NOMO-1 treated with dmso at 0.1 percent for 144 hours (cell line): ENCODE data around the gene MAP3K4.
"Not testable (repeated sequence)": the region's sequence is repeated elsewhere in the genome, so short reads cannot be mapped to it uniquely, and the experiment has no call there.

Experiments used
- DNase-seq: peaks from one replicate; lab custom pipeline; 2025; ENCODE audit not compliant: unreplicated experiment; lab: John Stamatoyannopoulos, UW

MAP3K4 gene

GRCh38 chr6:160967351-160967750 is 24.2 kb upstream of the MAP3K4 start:
- DNase-seq = no peak

- DNase-seq = no peak
Measured at GRCh38 chr6:160967833-160968232, 23.7 kb upstream of the MAP3K4 start.

- DNase-seq = no peak
Measured at GRCh38 chr6:160971171-160971570, 20.4 kb upstream of the MAP3K4 start.

- no peak for DNase-seq
Measured at GRCh38 chr6:160972111-160972510, 19.5 kb upstream of the MAP3K4 start.

GRCh38 chr6:160972594-160972993 is 19.0 kb upstream of the MAP3K4 start:
- DNase-seq = not testable (repeated sequence)

- DNase-seq = no peak
Measured at GRCh38 chr6:160973311-160974250, 18.0 kb upstream of the MAP3K4 start.

GRCh38 chr6:160974304-160974771 is 17.2 kb upstream of the MAP3K4 start:
- DNase-seq = no peak

GRCh38 chr6:160975162-160975561 is 16.4 kb upstream of the MAP3K4 start:
- DNase-seq = no peak

GRCh38 chr6:160975961-160976360 is 15.6 kb upstream of the MAP3K4 start:
- DNase-seq = not testable (repeated sequence)

- DNase-seq = no peak
Measured at GRCh38 chr6:160978141-160978901, 13.2 kb upstream of the MAP3K4 start.

- no peak for DNase-seq
Measured at GRCh38 chr6:160979061-160979708, 12.4 kb upstream of the MAP3K4 start.

- DNase-seq = not testable (repeated sequence)
Measured at GRCh38 chr6:160983377-160983948, 8.1 kb upstream of the MAP3K4 start.

GRCh38 chr6:160986851-160987250 is 4.7 kb upstream of the MAP3K4 start:
- no peak for DNase-seq

- DNase-seq = no peak
Measured at GRCh38 chr6:160987265-160987664, 4.3 kb upstream of the MAP3K4 start.

GRCh38 chr6:160990847-160991405 is 643 bp upstream of the MAP3K4 start:
- DNase-seq = no peak

- DNase-seq = peak; percentile 9
Measured at GRCh38 chr6:160992061-160992979, 751 bp downstream of the MAP3K4 start.

- DNase-seq = no peak
Measured at GRCh38 chr6:160992980-160993314, 1.4 kb downstream of the MAP3K4 start.

- DNase-seq = no peak
Measured at GRCh38 chr6:160995271-160995670, 3.7 kb downstream of the MAP3K4 start.

- DNase-seq = no peak
Measured at GRCh38 chr6:160996131-160996601, 4.6 kb downstream of the MAP3K4 start.

- DNase-seq = no peak
Measured at GRCh38 chr6:160998217-160998616, 6.6 kb downstream of the MAP3K4 start.
